Upper lobe of right lung (tissue), 1 donor: ENCODE results near the gene UBE2J2. TPM values are rescaled to one million over a fixed set of nuclear protein-coding genes. Genes with fewer than 3 reads are reported as not detected.

Source experiments
- ATAC-seq: fragments of 200-7000 bp; cut with Tn5 transposase; one replicate; pipeline ENCODE4 v1.9.1; 2020; ENCODE audit warnings: mild to moderate bottlenecking, moderate library complexity
- DNase-seq: peaks from one replicate; pipeline ENCODE4 v3.0.0-alpha.2; 2020
- H3K27ac ChIP-seq: fragments of 200-600 bp; one replicate; pipeline ENCODE4 v1.8.0; 2022
- H3K27me3 ChIP-seq: fragments of 200-600 bp; one replicate; pipeline ENCODE4 v1.8.0; 2022; ENCODE audit warnings: mild to moderate bottlenecking
- H3K36me3 ChIP-seq: fragments of 200-600 bp; one replicate; pipeline ENCODE4 v1.8.0; 2022
- H3K4me1 ChIP-seq: fragments of 200-600 bp; one replicate; pipeline ENCODE4 v1.8.0; 2022
- H3K4me3 ChIP-seq: fragments of 200-600 bp; one replicate; pipeline ENCODE4 v1.8.0; 2022; ENCODE audit warnings: mild to moderate bottlenecking
- H3K9me3 ChIP-seq: fragments of 200-600 bp; one replicate; pipeline ENCODE4 v1.8.0; 2022
- intact Hi-C: fragments of 100-400 bp; cut with DNase I; formaldehyde crosslinking; loops from one replicate; pipeline ENCODE4 v1.11.0; 2022
- total RNA-seq: library from RNA; stranded (reverse); fragmentation: NEBNext Ultra II Directional; extraction: Animal tissue kit (Norgen Biotek cat#: 25700); gene quantifications from one replicate; pipeline ENCODE4 v1.2.1, GENCODE V29; 2021
- TF ChIP-seq, protein P1 (sequence below): fragments of 200-600 bp; IDR thresholded peaks from one replicate; pipeline ENCODE4 v1.8.0; 2022; ENCODE audit warnings: antibody characterized with exemption
- donor health status: DM: no; HTN: yes; CAD: no; lungs with severe emphysema.

The UBE2J2 gene
- total RNA-seq, 1 donor from 2014 or later = 52.5 TPM

DNA sequence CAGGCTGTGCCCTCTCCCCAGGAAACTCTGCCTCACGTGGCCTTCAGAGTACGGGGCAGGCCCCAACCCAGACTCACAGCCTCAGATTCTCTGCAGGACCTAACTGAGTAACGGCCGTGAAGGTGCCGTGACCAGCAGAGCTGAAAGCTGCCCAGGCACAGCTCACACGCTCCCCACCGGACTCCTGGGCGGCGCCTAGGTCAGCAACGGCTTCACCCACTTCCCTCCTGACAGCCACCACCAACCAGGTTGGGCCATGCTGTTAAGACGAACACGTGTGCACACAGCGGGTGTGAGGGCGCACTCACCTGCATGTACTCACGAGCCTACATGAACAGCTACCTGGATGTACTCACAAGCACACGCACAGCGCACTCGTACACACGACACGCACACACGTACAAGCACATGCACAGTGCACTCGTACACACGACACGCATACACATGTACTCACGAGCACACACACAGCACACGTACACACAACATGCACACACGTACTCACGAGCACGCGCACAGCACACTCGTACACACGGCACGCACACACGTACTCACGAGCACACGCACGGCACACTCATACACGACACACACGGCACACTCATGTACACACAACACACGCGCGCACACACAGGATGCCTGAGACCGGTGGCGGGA is 51.0 kb downstream of the UBE2J2 start:
- DNase-seq (no peak), ATAC-seq (no peak)
- Histone ChIP-seq H3K4me3 (no peak overlapping the region), H3K9me3 (no peaks in the 10 kb centered on the region), H3K27ac (no peak overlapping the region), H3K27me3 (no peaks in the 10 kb centered on the region), H3K4me1 (no peaks in the 10 kb centered on the region), H3K36me3 (peaks cover 85% of the 10 kb centered on the region)
- TF ChIP-seq, protein P1, sequence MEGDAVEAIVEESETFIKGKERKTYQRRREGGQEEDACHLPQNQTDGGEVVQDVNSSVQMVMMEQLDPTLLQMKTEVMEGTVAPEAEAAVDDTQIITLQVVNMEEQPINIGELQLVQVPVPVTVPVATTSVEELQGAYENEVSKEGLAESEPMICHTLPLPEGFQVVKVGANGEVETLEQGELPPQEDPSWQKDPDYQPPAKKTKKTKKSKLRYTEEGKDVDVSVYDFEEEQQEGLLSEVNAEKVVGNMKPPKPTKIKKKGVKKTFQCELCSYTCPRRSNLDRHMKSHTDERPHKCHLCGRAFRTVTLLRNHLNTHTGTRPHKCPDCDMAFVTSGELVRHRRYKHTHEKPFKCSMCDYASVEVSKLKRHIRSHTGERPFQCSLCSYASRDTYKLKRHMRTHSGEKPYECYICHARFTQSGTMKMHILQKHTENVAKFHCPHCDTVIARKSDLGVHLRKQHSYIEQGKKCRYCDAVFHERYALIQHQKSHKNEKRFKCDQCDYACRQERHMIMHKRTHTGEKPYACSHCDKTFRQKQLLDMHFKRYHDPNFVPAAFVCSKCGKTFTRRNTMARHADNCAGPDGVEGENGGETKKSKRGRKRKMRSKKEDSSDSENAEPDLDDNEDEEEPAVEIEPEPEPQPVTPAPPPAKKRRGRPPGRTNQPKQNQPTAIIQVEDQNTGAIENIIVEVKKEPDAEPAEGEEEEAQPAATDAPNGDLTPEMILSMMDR = no peak
- intact Hi-C loops = no loop called here

DNA sequence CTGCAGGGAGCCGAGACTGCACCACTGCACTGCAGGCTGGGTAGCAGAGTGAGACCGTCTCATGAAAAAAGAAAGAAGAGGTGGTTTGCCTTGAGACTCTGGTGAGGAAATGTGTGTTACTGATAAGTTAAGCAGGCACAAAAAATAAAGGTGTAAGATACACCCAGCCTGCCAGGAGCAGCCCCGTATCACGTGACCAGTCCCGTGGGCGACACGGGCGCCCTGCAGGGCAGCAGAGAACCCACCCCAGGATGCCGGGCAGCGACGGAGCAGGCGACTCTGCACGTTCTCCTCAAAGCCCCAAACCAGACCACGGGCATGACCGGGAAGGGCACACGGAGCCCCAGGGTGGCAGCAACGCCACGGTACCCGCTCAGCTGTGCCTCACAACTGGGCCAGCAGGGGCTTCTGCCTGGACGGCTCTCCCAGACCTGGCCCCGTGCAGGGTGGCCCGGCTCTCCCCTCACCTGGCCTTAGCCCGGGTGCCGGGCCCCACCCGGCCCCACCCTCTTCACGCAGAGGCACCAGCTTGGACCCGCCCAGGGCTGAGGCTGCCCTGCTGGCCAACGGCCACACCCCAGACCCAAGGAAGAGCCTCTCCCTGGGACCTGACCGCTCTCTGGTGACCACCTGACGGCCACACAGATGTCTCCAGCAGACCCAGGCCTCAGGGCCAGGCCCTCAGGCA is 51.6 kb downstream of the UBE2J2 start:
- Histone ChIP-seq H3K4me1 (no peaks in the 10 kb centered on the region), H3K9me3 (no peaks in the 10 kb centered on the region), H3K4me3 (no peak overlapping the region), H3K27me3 (no peaks in the 10 kb centered on the region), H3K27ac (no peak overlapping the region), H3K36me3 (peaks cover 88% of the 10 kb centered on the region)
- no peak for ATAC-seq
- intact Hi-C loops = no loop called here
- DNase-seq = no peak
- TF ChIP-seq, protein P1 = no peak

DNA sequence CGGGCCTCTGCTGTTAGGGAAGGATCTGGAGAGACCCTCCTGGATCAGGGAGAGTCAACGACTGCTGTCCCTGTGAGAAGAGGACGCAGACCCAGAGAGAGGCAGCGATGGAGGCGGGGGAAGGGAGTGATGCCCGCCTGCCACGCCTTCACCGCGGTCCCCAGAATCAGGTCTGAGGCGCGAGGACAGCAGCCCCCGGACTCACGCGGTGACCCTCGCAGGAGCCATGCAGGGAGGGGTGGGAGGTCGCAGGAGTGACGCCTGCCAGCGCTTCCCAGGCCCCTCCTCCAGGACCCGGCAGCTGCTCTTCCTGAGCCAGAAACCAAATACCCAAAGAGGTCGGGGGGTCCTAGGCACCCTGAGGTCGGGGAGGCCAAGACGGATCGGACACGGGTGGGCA is 53.5 kb downstream of the UBE2J2 start:
- intact Hi-C loops = no loop called here
- DNase-seq (no peak), ATAC-seq (no peak)
- Histone ChIP-seq H3K4me1 (no peaks in the 10 kb centered on the region), H3K9me3 (no peaks in the 10 kb centered on the region), H3K27me3 (no peaks in the 10 kb centered on the region), H3K27ac (no peak overlapping the region), H3K36me3 (peaks cover 77% of the 10 kb centered on the region), H3K4me3 (no peak overlapping the region)
- TF ChIP-seq, protein P1 = no peak

DNA sequence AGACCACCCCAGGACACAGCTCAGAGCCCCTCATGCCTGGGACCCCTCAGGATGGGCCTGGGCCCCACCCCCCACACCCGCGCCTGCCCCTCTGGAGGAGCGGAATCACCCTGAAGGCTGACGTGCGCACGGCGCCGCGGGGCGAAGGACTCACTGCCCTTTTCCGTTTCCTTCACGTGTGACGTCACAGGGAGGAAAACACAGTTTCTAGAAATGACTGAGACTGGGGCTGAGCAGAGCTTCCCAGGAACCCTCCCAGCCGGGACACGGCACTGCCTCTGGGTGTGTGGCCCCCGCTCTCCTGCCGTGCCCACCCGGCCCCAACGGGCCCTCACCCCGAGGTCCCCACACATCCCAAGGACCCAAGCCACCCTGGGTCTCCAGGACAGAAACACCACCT is 54.3 kb downstream of the UBE2J2 start:
- Histone ChIP-seq H3K27ac (no peak overlapping the region), H3K4me1 (no peaks in the 10 kb centered on the region), H3K36me3 (peaks cover 68% of the 10 kb centered on the region), H3K9me3 (no peaks in the 10 kb centered on the region), H3K4me3 (no peak overlapping the region), H3K27me3 (no peaks in the 10 kb centered on the region)
- TF ChIP-seq, protein P1 = no peak
- intact Hi-C loops = no loop called here
- ATAC-seq = no peak
- no peak for DNase-seq

DNA sequence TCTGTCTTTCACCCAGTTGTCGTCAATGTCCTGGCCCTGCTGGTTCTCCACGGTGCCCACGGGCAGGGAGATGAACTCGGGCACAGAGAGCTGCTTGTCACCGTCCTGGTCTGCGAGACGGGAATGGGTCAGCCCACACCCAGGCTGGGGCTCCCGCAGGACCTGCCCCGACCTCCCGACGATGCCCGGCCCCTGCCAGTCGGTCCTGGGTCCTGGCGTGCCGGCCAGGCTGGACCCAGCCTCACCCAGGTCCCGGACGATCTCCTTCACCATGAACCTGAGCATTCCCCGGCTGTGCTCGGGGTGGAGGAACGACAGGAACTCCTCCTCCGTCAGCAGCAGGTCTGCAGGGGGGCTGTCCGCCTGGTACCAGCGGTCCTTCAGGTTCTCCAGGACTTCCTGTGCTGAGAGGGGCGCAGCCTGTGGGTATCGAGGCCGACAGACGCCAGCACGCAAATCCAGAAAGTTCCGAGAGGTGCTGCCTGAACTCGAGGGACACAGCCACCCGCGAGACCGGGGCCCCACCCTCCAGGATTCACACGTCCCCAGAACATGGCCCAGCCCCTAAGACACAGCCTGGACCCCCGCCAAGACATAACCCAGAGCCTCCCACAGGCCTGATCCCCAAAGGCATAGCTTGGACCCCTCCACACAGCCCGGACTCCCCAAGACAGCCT is 55.0 kb downstream of the UBE2J2 start:
- Histone ChIP-seq H3K27ac (no peak overlapping the region), H3K4me3 (no peak overlapping the region), H3K9me3 (no peaks in the 10 kb centered on the region), H3K4me1 (peaks cover 3% of the 10 kb centered on the region), H3K27me3 (no peaks in the 10 kb centered on the region), H3K36me3 (peaks cover 65% of the 10 kb centered on the region)
- ATAC-seq (no peak), DNase-seq (no peak)
- intact Hi-C loops = no loop called here
- TF ChIP-seq, protein P1 = no peak
